Measurements from ENCODE around the gene DGKZ. TPM values are rescaled to one million over a fixed set of nuclear protein-coding genes. Genes with fewer than 3 reads are reported as not detected.
"Not testable (repeated sequence)": the region's sequence is repeated elsewhere in the genome, so short reads cannot be mapped to it uniquely, and the experiment has no call there.

The DGKZ gene
- total RNA-seq, 2 donors from 2014 or later: 194 to 196 TPM

GRCh38 chr11:46367916-46368267 lies 20.6 kb downstream of the DGKZ start:
- H3K36me3 Mint-ChIP-seq (ENCODE audit: low read depth): no peaks in the 10 kb centered on the region
- H3K4me3 Mint-ChIP-seq: no peak overlapping the region
- no peak for ATAC-seq
- H3K27me3 Mint-ChIP-seq: no peaks in the 10 kb centered on the region
- peaks cover 23% of the 10 kb centered on the region for H3K4me1 Mint-ChIP-seq
- H3K27ac Mint-ChIP-seq: peak overlapping the region; percentile 67
- DNase-seq: no peak
- no peaks in the 10 kb centered on the region for H3K9me3 ChIP-seq (ENCODE audit: control insufficient read depth, low read length, poor library complexity, severe bottlenecking)

- Mint-ChIP-seq H3K27me3 (no peaks in the 10 kb centered on the region), H3K4me3 (no peak overlapping the region), H3K27ac (peak overlapping the region; percentile 11), H3K36me3 (ENCODE audit: low read depth) (no peaks in the 10 kb centered on the region), H3K4me1 (peaks cover 21% of the 10 kb centered on the region)
- no peaks in the 10 kb centered on the region for H3K9me3 ChIP-seq (ENCODE audit: control insufficient read depth, low read length, poor library complexity, severe bottlenecking)
- DNase-seq (no peak), ATAC-seq (peak; percentile 77)
Observed at GRCh38 chr11:46369458-46370152, 22.3 kb downstream of the DGKZ start.

- H3K9me3 ChIP-seq (ENCODE audit: control insufficient read depth, low read length, poor library complexity, severe bottlenecking): no peaks in the 10 kb centered on the region
- H3K4me1 Mint-ChIP-seq: peaks cover 16% of the 10 kb centered on the region
- peaks cover 2% of the 10 kb centered on the region for H3K36me3 Mint-ChIP-seq (ENCODE audit: low read depth)
- no peak overlapping the region for H3K27ac Mint-ChIP-seq
- no peak for ATAC-seq
- DNase-seq: no peak
- H3K27me3 Mint-ChIP-seq: no peaks in the 10 kb centered on the region
- no peak overlapping the region for H3K4me3 Mint-ChIP-seq
Observed at GRCh38 chr11:46370253-46370652, 23.0 kb downstream of the DGKZ start.

GRCh38 chr11:46371262-46371661 lies 24.0 kb downstream of the DGKZ start:
- not testable (repeated sequence) for H3K4me3 Mint-ChIP-seq; H3K36me3 Mint-ChIP-seq (ENCODE audit: low read depth); H3K9me3 ChIP-seq (ENCODE audit: control insufficient read depth, low read length, poor library complexity, severe bottlenecking); DNase-seq; ATAC-seq; H3K27ac Mint-ChIP-seq; H3K27me3 Mint-ChIP-seq
- H3K4me1 Mint-ChIP-seq: peaks cover 16% of the 10 kb centered on the region

- H3K36me3 Mint-ChIP-seq (ENCODE audit: low read depth): peaks cover 2% of the 10 kb centered on the region
- no peaks in the 10 kb centered on the region for H3K9me3 ChIP-seq (ENCODE audit: control insufficient read depth, low read length, poor library complexity, severe bottlenecking)
- H3K4me1 Mint-ChIP-seq: peaks cover 16% of the 10 kb centered on the region
- DNase-seq: no peak
- ATAC-seq: no peak
- no peaks in the 10 kb centered on the region for H3K27me3 Mint-ChIP-seq
- no peak overlapping the region for H3K4me3 Mint-ChIP-seq
- H3K27ac Mint-ChIP-seq: no peak overlapping the region
Observed at GRCh38 chr11:46372086-46372485, 24.8 kb downstream of the DGKZ start.

GRCh38 chr11:46372501-46372900 lies 25.2 kb downstream of the DGKZ start:
- not testable (repeated sequence) for H3K4me3 Mint-ChIP-seq; DNase-seq; H3K27me3 Mint-ChIP-seq; H3K36me3 Mint-ChIP-seq (ENCODE audit: low read depth); H3K27ac Mint-ChIP-seq; H3K9me3 ChIP-seq (ENCODE audit: control insufficient read depth, low read length, poor library complexity, severe bottlenecking); ATAC-seq
- H3K4me1 Mint-ChIP-seq: peaks cover 12% of the 10 kb centered on the region

GRCh38 chr11:46373787-46374740 lies 26.8 kb downstream of the DGKZ start:
- no peaks in the 10 kb centered on the region for H3K9me3 ChIP-seq (ENCODE audit: control insufficient read depth, low read length, poor library complexity, severe bottlenecking)
- peaks cover 7% of the 10 kb centered on the region for H3K4me1 Mint-ChIP-seq
- no peaks in the 10 kb centered on the region for H3K27me3 Mint-ChIP-seq
- ATAC-seq (no peak), DNase-seq (no peak)
- no peak overlapping the region for H3K4me3 Mint-ChIP-seq
- H3K27ac Mint-ChIP-seq: no peak overlapping the region
- peaks cover 9% of the 10 kb centered on the region for H3K36me3 Mint-ChIP-seq (ENCODE audit: low read depth)

GRCh38 chr11:46374815-46375214 lies 27.6 kb downstream of the DGKZ start:
- Mint-ChIP-seq H3K27ac (no peak overlapping the region), H3K27me3 (no peaks in the 10 kb centered on the region), H3K36me3 (ENCODE audit: low read depth) (peaks cover 9% of the 10 kb centered on the region), H3K4me1 (peaks cover 4% of the 10 kb centered on the region), H3K4me3 (no peak overlapping the region)
- H3K9me3 ChIP-seq (ENCODE audit: control insufficient read depth, low read length, poor library complexity, severe bottlenecking): no peaks in the 10 kb centered on the region
- no peak for DNase-seq
- no peak for ATAC-seq

GRCh38 chr11:46375392-46376101 lies 28.3 kb downstream of the DGKZ start:
- no peaks in the 10 kb centered on the region for H3K9me3 ChIP-seq (ENCODE audit: control insufficient read depth, low read length, poor library complexity, severe bottlenecking)
- Mint-ChIP-seq H3K27me3 (no peaks in the 10 kb centered on the region), H3K27ac (no peak overlapping the region), H3K4me3 (no peak overlapping the region), H3K36me3 (ENCODE audit: low read depth) (peaks cover 9% of the 10 kb centered on the region), H3K4me1 (peaks cover 7% of the 10 kb centered on the region)
- no peak for ATAC-seq
- no peak for DNase-seq

GRCh38 chr11:46376258-46377050 lies 29.2 kb downstream of the DGKZ start:
- DNase-seq: no peak
- peaks cover 9% of the 10 kb centered on the region for H3K36me3 Mint-ChIP-seq (ENCODE audit: low read depth)

GRCh38 chr11:46377290-46377689 lies 30.0 kb downstream of the DGKZ start:
- H3K9me3 ChIP-seq (ENCODE audit: control insufficient read depth, low read length, poor library complexity, severe bottlenecking): no peaks in the 10 kb centered on the region
- DNase-seq: no peak
- Mint-ChIP-seq H3K36me3 (ENCODE audit: low read depth) (peaks cover 9% of the 10 kb centered on the region), H3K4me3 (no peak overlapping the region), H3K27ac (no peak overlapping the region), H3K4me1 (peaks cover 11% of the 10 kb centered on the region), H3K27me3 (no peaks in the 10 kb centered on the region)
- no peak for ATAC-seq

More at GRCh38 chr11:46376258-46377050, 29.2 kb downstream of the DGKZ start:
- H3K27me3 Mint-ChIP-seq: no peaks in the 10 kb centered on the region
- H3K4me3 Mint-ChIP-seq: no peak overlapping the region
- no peaks in the 10 kb centered on the region for H3K9me3 ChIP-seq (ENCODE audit: control insufficient read depth, low read length, poor library complexity, severe bottlenecking)
- peaks cover 7% of the 10 kb centered on the region for H3K4me1 Mint-ChIP-seq
- no peak for ATAC-seq
- no peak overlapping the region for H3K27ac Mint-ChIP-seq

- no peak for DNase-seq
Observed at GRCh38 chr11:46377831-46378230, 30.6 kb downstream of the DGKZ start.

More at GRCh38 chr11:46377831-46378230, 30.6 kb downstream of the DGKZ start:
- ATAC-seq: no peak
- no peaks in the 10 kb centered on the region for H3K9me3 ChIP-seq (ENCODE audit: control insufficient read depth, low read length, poor library complexity, severe bottlenecking)
- Mint-ChIP-seq H3K27me3 (no peaks in the 10 kb centered on the region), H3K4me3 (no peak overlapping the region), H3K4me1 (peaks cover 11% of the 10 kb centered on the region), H3K36me3 (ENCODE audit: low read depth) (peaks cover 9% of the 10 kb centered on the region), H3K27ac (peak overlapping the region; percentile 47)

Measured in T-helper 17 cell (primary cell).